DND-41 (cell line): ENCODE results near the gene MMP28.
A peak's percentile ranks its signal among the peaks of the same experiment; 100 is the strongest.

ENCODE experiments used
- ATAC-seq: fragments of 200-7000 bp; cut with Tn5 transposase; 3 replicates; pipeline ENCODE4 v1.9.1; 2021; ENCODE audit warnings: low read depth; ENCODE audit not compliant: insufficient read depth
- DNase-seq: peaks from one replicate; pipeline ENCODE4 v3.0.0-alpha.2; 2020
- H2AFZ ChIP-seq: 2 replicates; pipeline ENCODE4 v1.6.0; 2012; ENCODE audit warnings: low read depth, low read length
- H3K27ac ChIP-seq: 2 replicates; pipeline ENCODE4 v1.5.1; 2012; ENCODE audit warnings: low read length, inconsistent platforms
- H3K27me3 ChIP-seq: fragments of 200-600 bp; sonication (generic); 2 replicates; pipeline ENCODE4 v1.6.0; 2012; ENCODE audit warnings: low read length, mild to moderate bottlenecking, inconsistent platforms; ENCODE audit not compliant: insufficient read depth, poor library complexity
- H3K36me3 ChIP-seq: 2 replicates; pipeline ENCODE4 v1.5.1; 2012; ENCODE audit warnings: low read length, inconsistent platforms; ENCODE audit not compliant: insufficient read depth
- H3K4me1 ChIP-seq: 2 replicates; pipeline ENCODE4 v1.5.1; 2012; ENCODE audit warnings: mild to moderate bottlenecking, low read length; ENCODE audit not compliant: insufficient read depth
- H3K4me2 ChIP-seq: 2 replicates; pipeline ENCODE4 v1.6.0; 2012; ENCODE audit warnings: mild to moderate bottlenecking, moderate library complexity, low read length, inconsistent platforms; ENCODE audit not compliant: insufficient read depth
- H3K4me3 ChIP-seq, 2 experiments: fragments of 200-600 bp in 1 of 2; shearing (Covaris generic) in 1 of 2; 2 replicates each; pipeline ENCODE4 v1.5.1; 2012 to 2016; ENCODE audit warnings: inconsistent platforms in 2 of 2, low read length in 2 of 2, mild to moderate bottlenecking in 2 of 2, low read depth in 1 of 2, moderate library complexity in 1 of 2
- H3K79me2 ChIP-seq: 2 replicates; pipeline ENCODE4 v1.6.0; 2012; ENCODE audit warnings: low read length, inconsistent platforms; ENCODE audit not compliant: insufficient read depth
- H3K9ac ChIP-seq: 2 replicates; pipeline ENCODE4 v1.6.0; 2012; ENCODE audit warnings: low read depth, mild to moderate bottlenecking, inconsistent platforms, low read length, moderate library complexity
- H3K9me3 ChIP-seq: 2 replicates; pipeline ENCODE4 v1.5.1; 2012; ENCODE audit warnings: low read length, moderate library complexity, mild to moderate bottlenecking, inconsistent platforms; ENCODE audit not compliant: insufficient read depth, severe bottlenecking
- H4K20me1 ChIP-seq: 2 replicates; pipeline ENCODE4 v1.6.0; 2012; ENCODE audit warnings: low read length; ENCODE audit not compliant: insufficient read depth
- EZH2 ChIP-seq: IDR thresholded peaks from 3 replicates; pipeline ENCODE4 v1.6.1; 2012; ENCODE audit warnings: borderline replicate concordance, low read depth, mild to moderate bottlenecking, moderate library complexity, low read length, inconsistent platforms; ENCODE audit not compliant: severe bottlenecking
- TF ChIP-seq, protein P1 (sequence below): IDR thresholded peaks from 2 replicates; pipeline ENCODE4 v1.5.1; 2012; ENCODE audit warnings: borderline replicate concordance, low read length, moderate library complexity, mild to moderate bottlenecking; ENCODE audit not compliant: poor library complexity, severe bottlenecking; ENCODE audit errors: extremely low read depth

MMP28 gene

GRCh38 chr17:35763767-35764122 lies 31.7 kb downstream of the MMP28 start:
- Histone ChIP-seq H3K4me2 (peak overlapping the region; percentile 100), H4K20me1 (peaks cover 3% of the 10 kb centered on the region; the same call in 1 of the 2 replicates), H3K9ac (peak overlapping the region; percentile 67), H3K4me1 (peaks cover 22% of the 10 kb centered on the region), H3K36me3 (no peaks in the 10 kb centered on the region), H3K27me3 (no peaks in the 10 kb centered on the region), H3K27ac (peak overlapping the region; percentile 77), H2AFZ (peak overlapping the region; percentile 88), H3K9me3 (no peaks in the 10 kb centered on the region), H3K4me3 (peak overlapping the region; percentile 17 to 79; a peak in 3 of 4 replicates), H3K79me2 (no peaks in the 10 kb centered on the region)
- TF ChIP-seq, protein P1, sequence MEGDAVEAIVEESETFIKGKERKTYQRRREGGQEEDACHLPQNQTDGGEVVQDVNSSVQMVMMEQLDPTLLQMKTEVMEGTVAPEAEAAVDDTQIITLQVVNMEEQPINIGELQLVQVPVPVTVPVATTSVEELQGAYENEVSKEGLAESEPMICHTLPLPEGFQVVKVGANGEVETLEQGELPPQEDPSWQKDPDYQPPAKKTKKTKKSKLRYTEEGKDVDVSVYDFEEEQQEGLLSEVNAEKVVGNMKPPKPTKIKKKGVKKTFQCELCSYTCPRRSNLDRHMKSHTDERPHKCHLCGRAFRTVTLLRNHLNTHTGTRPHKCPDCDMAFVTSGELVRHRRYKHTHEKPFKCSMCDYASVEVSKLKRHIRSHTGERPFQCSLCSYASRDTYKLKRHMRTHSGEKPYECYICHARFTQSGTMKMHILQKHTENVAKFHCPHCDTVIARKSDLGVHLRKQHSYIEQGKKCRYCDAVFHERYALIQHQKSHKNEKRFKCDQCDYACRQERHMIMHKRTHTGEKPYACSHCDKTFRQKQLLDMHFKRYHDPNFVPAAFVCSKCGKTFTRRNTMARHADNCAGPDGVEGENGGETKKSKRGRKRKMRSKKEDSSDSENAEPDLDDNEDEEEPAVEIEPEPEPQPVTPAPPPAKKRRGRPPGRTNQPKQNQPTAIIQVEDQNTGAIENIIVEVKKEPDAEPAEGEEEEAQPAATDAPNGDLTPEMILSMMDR = no peak
- TF ChIP-seq EZH2 = no peak
- ATAC-seq (no peak), DNase-seq (no peak)

DNA sequence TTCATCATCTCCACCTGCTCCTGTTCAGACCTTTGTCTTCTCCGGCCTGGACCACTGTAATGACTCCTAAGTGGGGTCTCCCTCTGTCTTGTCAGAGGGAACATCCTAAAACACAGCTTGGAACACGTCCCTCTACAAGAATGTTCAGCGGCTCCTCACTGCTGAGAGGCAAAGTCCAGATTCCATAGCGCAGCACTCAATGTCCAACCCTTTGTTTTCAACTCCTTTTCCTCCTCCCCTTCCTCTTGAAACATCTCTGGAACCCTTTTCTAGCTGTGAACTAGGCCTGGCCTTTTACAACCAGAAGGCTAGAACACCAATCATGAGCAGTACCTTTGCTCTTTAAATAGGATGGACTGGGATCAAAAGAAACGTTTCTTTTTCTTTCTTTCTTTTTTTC lies 33.8 kb downstream of the MMP28 start:
- Histone ChIP-seq H3K9ac (no peak overlapping the region), H4K20me1 (no peaks in the 10 kb centered on the region), H3K4me1 (peaks cover 22% of the 10 kb centered on the region), H2AFZ (no peak overlapping the region), H3K9me3 (peaks cover 2% of the 10 kb centered on the region), H3K36me3 (no peaks in the 10 kb centered on the region), H3K27me3 (no peaks in the 10 kb centered on the region), H3K27ac (no peak overlapping the region), H3K79me2 (no peaks in the 10 kb centered on the region), H3K4me2 (no peak overlapping the region), H3K4me3 (no peak overlapping the region)
- TF ChIP-seq, protein P1 = no peak
- TF ChIP-seq EZH2 = no peak
- DNase-seq = no peak
- ATAC-seq = no peak

- no peak for DNase-seq
- Histone ChIP-seq H3K27ac (no peak within 1 kb of the TSS), H3K79me2 (no peaks in the 10 kb centered on the region), H3K27me3 (no peaks in the 10 kb centered on the region), H3K4me3 (no peak within 1 kb of the TSS), H4K20me1 (no peaks in the 10 kb centered on the region), H3K4me1 (peaks cover 22% of the 10 kb centered on the region), H3K4me2 (no peak within 1 kb of the TSS), H3K36me3 (no peaks in the 10 kb centered on the region), H2AFZ (no peak within 1 kb of the TSS), H3K9me3 (peaks cover 2% of the 10 kb centered on the region), H3K9ac (no peak within 1 kb of the TSS)
- no peak for TF ChIP-seq EZH2
- TF ChIP-seq, protein P1 = no peak
- no peak for ATAC-seq
Measured at GRCh38 chr17:35760587-35760986, 34.9 kb downstream of the MMP28 start, which contains the start of gene C17orf50. C17orf50 (plus strand) TSS chr17:35760887; CDS start chr17:35760942, 55 bp downstream.

- ATAC-seq (no peak), DNase-seq (no peak)
- Histone ChIP-seq H3K79me2 (no peaks in the 10 kb centered on the region), H3K36me3 (no peaks in the 10 kb centered on the region), H3K9me3 (peaks cover 2% of the 10 kb centered on the region), H3K4me1 (no peaks in the 10 kb centered on the region), H3K9ac (no peak overlapping the region), H3K4me3 (no peak overlapping the region), H3K4me2 (no peak overlapping the region), H2AFZ (no peak overlapping the region), H3K27ac (no peak overlapping the region), H4K20me1 (no peaks in the 10 kb centered on the region), H3K27me3 (no peaks in the 10 kb centered on the region)
- no peak for TF ChIP-seq EZH2
- TF ChIP-seq, protein P1 = no peak
Measured at GRCh38 chr17:35757243-35757642, 38.2 kb downstream of the MMP28 start.
